HG03139 (cell line): Measurements from ENCODE around the gene HAAO.
"Not testable (repeated sequence)": the region's sequence is repeated elsewhere in the genome, so short reads cannot be mapped to it uniquely, and the experiment has no call there.

ENCODE experiments used
- ATAC-seq: cut with Tn5 transposase; IDR thresholded peaks from one replicate; pipeline ENCODE4 v1.9.1; 2021; ENCODE audit not compliant: unreplicated experiment

The HAAO gene

DNA sequence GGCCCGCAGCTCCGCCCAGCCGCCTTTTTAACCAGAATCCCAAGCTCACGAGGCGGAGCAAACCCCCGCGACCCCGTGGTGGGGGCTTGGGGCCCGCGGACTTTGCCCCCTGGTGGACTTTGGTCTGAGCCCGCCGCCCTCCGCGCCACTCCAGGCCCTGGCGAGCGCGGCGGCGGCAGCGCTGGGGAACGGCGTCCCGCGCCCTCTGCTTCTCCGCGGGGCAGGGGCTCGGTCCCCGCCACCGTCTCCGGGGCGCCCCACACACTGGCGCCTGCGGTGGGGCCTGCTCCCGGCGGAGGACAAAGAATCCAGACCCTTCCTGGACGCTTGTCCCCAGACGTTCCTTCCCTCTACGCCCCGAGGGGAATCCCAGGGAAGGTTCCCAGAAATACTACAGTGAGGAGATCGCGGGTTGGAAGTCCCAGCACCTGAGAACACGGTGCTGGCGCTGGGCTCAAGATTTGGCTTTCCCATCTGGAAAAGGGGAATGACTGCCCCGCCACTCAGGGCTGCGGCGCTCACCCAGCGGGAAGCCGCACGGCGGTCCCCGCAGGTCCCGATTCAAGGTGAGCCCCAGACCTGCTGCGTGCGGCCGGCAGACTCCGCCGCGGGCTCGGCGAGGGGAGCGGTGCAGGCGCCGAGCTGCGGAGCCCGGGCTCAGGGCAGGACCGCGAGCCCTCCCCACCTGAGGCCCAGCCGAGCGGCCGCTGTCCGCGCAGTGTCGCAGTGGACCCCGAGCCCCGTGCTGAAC, at the start of gene HAAO:
Gene HAAO, minus strand, starts transcription at position 1 of the 751 bp plus-strand sequence. CDS start 47 bp downstream, outside the sequence.
- no peak for ATAC-seq

- no peak for ATAC-seq
Observed at GRCh38 chr2:42841344-42841743, 49.0 kb upstream of the HAAO start.

DNA sequence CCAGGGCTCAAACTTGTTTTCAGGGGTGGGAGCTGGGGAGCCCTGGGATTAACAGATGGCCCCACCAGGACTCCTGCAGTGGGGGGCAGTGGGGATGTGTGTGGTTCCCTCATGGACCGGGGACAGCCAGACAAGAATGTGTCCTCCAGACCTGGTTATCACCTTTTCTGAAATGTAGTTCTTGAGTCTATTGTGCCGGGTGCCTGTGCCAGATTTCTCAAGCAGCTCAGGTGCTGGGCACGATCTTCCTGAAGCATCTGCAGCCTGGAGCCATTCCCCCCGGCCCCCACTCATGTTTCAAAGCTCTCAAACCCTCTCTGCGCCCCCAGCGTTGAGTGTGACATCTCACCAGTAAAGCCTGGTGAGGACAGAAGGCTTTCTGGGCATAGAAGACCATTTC, 48.4 kb upstream of the HAAO start:
- no peak for ATAC-seq

DNA sequence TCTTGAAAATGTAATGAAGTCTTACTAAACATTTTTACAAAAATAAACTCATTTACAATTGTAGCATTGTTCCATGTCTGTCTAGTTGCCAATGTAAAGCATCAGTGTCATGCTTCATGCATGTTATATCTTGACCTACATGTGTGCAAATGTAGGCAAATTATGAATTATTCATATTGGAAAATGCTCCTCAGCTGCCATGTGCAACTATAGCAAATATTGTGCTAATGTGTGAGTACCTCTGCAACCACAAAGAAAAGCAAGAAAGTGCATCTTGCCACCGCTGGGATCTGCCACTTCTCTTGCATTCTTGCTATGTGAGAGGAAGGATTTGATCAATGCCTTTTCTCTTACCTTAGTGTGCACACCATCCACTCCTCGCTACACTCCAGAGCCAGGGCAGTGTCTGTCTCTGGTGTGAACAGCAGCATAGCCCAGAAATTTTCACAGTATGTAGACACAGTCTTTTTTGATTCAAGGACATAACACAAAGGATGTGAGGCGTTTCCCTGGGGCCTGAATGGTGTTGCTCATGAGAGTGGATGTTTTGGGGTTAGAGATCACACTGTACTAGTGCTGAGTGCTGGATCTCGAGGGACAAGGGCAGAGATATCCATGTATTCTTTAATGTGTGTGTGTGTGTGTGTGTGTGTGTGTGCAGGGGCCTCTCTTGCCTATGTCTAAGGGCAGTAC, 47.6 kb upstream of the HAAO start:
- no peak for ATAC-seq

GRCh38 chr2:42838133-42838532, 45.8 kb upstream of the HAAO start:
- ATAC-seq, result no peak

- ATAC-seq, result no peak
Observed at GRCh38 chr2:42835577-42836371, 43.4 kb upstream of the HAAO start.

GRCh38 chr2:42834161-42834560, 41.8 kb upstream of the HAAO start:
- no peak for ATAC-seq

- no peak for ATAC-seq
Observed at GRCh38 chr2:42832289-42832634, 39.9 kb upstream of the HAAO start.

DNA sequence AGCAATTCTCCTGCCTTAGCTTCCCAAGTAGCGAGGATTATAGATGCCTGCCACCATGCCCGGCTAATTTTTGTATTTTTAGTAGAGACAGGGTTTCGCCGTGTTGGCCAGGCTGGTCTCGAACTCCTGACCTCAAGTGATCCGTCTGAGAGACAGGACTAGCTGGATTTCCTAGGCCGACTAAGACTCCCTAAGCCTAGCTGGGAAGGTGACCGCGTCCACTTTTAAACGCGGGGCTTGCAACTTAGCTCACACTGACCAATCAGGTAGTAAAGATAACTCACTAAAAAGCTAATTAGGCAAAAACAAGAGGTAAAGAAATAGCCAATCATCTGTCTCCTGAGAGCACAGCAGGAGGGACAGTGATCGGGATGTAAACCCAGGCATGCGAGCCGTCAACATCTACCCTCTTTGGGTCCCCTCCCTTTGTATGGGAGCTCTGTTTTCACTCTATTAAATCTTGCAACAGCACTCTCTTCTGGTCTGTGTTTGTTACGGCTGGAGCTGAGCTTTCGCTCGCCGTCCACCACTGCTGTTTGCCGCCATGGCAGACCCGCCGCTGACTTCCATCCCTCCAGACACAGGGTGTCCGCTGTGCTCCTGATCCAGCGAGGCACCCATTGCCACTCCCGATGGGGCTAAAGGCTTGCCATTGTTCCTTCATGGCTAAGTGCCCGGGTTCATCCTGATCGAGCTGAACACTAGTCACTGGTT, 39.3 kb upstream of the HAAO start:
- ATAC-seq, result not testable (repeated sequence)

GRCh38 chr2:42830922-42831574, 38.7 kb upstream of the HAAO start:
- no peak for ATAC-seq

- no peak for ATAC-seq
Observed at GRCh38 chr2:42829671-42830440, 37.5 kb upstream of the HAAO start.

DNA sequence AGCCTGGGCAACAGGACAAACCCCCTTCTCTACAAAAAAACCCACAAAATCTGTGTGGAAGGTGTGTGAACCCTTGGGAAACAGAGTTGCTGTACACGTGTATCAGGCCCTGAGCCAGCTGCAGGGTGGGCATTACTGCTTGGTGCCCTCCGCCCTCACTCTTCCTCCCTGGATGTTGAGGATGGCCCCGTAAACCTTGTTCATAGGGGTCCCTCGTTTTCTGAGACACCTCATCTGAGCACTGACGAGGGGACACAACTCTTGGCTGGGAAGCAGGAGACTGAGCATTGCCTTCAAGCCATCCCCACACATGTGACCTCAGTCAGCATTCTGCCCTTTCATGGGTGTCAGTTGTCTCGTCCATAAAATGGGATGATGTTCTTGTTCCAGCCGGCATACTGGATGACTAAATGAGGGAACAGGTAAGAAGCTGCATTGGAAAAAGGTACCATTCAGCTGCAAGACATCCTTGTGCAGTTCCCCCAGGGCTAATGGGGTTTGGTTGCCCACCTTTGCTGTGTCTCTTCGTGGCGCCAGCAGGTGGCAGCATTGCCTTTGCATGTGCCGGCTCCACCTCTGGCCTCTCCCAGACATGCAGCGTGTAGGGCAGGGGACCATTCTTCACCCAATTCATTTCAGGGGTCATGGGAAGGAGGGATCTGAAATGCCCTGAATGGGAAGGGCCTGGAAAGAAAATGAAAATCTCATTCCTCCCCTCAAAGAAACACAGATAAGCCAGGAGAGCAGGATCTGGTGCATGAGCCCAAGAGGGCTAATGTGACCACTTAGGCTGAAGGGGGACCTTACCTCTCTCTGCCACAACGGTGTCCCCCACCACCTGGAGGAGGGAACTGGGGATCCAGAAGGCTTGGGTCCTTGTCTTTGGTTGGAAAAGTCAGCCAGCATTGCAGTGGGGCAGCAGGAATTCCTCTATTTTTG, 36.4 kb upstream of the HAAO start:
- ATAC-seq, result peak; percentile 85

DNA sequence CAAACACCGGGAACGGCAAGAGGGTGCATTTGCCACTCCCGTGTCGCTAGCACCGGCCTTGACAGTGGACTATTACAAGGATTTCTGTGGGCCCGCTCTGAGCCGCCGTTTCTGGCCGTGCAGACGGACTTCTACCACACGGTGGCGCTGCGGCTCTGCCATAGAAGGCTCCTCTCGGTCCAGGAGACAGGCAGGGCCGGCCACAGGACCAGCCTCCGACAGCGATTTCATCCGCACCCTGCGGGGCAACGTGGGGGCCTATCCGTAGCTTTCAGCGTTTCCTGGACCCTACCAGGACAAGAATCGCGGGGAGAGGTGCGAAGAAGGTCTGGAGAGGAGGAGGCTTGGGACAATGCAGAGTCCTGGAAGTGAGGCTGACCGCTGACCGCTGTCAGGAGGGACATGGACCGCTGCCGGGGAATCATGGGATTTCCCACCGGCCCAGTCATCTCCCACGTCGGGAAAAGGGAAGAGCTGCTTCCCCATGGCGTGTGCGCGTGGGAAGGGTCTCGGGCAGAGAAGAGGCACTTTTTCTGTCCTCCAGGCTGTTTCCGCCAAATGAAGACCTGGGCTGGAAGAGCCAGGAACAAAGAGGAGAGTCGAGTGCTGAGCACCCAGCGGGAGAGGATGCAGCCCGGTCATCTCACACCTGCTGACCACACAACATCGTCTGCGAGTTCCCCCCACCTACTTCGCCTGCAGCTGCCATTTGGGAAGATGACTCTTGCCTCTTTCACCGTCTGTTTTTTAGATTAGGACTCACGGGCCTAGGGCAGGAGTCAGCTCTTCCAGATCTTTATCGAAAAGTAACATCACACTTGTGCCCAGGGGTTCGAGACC, 35.5 kb upstream of the HAAO start:
- ATAC-seq, result no peak

DNA sequence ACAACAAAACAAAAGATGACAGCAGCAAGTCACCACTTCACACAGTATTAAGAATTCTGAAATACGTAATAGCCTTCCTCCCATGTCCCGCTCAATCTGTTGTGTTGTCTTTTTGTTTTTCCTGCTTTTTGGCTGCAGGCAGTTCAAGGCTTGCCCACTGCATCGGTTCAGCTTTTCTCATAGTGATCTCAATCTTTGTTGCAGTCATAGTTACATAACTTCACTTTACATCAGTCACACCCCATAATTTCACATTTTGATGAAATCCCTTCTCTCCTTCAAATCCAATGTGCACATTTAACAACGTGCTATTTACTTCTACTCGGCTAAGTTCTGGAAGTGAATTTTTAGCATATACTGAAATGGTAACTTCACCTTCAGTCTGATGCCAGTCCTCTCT, 33.8 kb upstream of the HAAO start:
- no peak for ATAC-seq

DNA sequence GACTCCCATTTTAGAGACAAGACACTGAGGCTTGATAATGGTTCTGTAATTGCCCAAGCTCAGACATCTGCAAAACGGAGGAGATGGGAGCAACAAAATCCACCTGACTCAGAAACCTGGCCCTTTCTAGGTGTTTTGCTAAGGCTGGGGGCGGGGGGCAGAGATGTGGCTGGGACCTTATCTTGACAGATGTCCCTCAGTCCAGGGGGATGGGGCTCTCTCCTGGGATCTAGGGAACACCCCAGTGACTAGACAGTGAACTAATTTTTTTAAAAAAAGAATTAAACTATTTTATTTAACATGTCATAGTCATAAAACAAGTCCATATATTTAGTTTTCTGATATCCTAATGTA, 32.0 kb upstream of the HAAO start:
- no peak for ATAC-seq

- no peak for ATAC-seq
Observed at GRCh38 chr2:42823744-42824453, 31.5 kb upstream of the HAAO start.

GRCh38 chr2:42819160-42819559, 26.8 kb upstream of the HAAO start:
- ATAC-seq, result no peak
